ENCODE results near the gene ANO2.

DNA sequence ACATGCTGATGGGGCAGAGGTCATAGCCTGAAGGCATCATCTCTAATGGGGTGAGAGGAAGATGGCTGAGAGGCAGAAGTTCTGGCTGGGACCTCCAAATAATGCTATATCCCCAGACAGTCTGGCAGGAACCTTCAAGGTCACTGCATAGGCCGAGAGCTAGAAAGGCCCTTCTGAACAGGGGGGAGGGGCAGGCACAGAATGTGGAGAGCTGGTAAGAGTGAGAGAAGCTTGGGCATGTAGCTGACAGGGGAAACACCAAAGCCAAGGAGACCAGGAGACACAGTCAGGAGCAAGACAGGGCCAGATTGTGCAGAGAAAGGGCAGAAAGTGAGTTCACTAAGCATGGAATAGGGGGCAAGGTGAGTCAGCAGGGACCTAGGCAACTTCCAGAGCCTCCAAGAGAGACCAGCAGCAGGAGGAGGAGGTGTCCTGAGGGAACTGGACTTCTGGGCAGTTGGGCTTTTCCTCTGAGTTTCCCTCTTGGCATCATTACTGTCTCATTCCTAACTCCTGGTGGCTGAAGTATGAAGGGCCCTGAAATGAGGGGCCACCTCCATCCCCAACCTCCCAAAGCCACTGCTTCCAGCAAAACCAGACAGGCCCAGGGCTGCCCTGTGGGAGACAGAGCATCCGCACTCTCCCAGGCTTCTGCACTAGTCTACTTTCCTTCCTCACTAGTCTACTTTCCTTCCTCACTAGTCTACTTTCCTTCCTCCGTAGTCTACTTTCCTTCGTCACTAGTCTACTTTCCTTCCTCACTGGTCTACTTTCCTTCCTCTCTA, 17.1 kb downstream of the ANO2 start:
- TF ChIP-seq CTCF (IDR thresholded peaks at IDR 0.05) (no peak), POLR2A (IDR thresholded peaks at IDR 0.05) (no peak)

Measured in uterus (tissue), 2 donors.